MCF 10A (cell line): ENCODE data around the gene TRAPPC6A. TPM values are rescaled to one million over a fixed set of nuclear protein-coding genes. Genes with fewer than 3 reads are reported as not detected.

ENCODE experiments used
- BruUV-seq: library from RNA; stranded (reverse); fragments of 400-500 nt; replicated peaks from 2 replicates; lab custom pipeline; 2021; lab: Mats Ljungman, UMichigan
- CTCF ChIA-PET: fragments of 300-600 bp; sonication (Branson Sonifier 250); formaldehyde crosslinking; extraction: SDS; loops from one replicate; lab custom pipeline; 2021; ENCODE audit warnings: antibody characterized with exemption, inconsistent platforms; lab: Yijun Ruan, JAX
- POLR2A ChIA-PET: fragments of 300-600, 350-650 bp; sonication (Branson Sonifier 250); formaldehyde crosslinking; extraction: SDS; loops from one replicate; lab custom pipeline; 2020; ENCODE audit warnings: antibody characterized with exemption, inconsistent platforms; lab: Yijun Ruan, JAX
- DNase-seq: peaks from one replicate; pipeline ENCODE4 v3.0.0-alpha.2; 2018; ENCODE audit not compliant: unreplicated experiment
- H3K27ac Mint-ChIP-seq: one replicate; pipeline ENCODE4 v1.8.0; 2022; ENCODE audit warnings: mild to moderate bottlenecking, low read depth, mixed read lengths; ENCODE audit not compliant: unreplicated experiment
- H3K27me3 Mint-ChIP-seq: one replicate; pipeline ENCODE4 v1.8.0; 2022; ENCODE audit warnings: mixed read lengths; ENCODE audit not compliant: insufficient read depth, unreplicated experiment
- H3K36me3 Mint-ChIP-seq: one replicate; pipeline ENCODE4 v1.8.0; 2022; ENCODE audit warnings: mild to moderate bottlenecking, moderate library complexity, mixed read lengths; ENCODE audit not compliant: insufficient read depth, unreplicated experiment
- H3K4me1 Mint-ChIP-seq: one replicate; pipeline ENCODE4 v1.8.0; 2022; ENCODE audit warnings: mixed read lengths; ENCODE audit not compliant: insufficient read depth, unreplicated experiment
- H3K4me3 Mint-ChIP-seq: one replicate; pipeline ENCODE4 v1.8.0; 2022; ENCODE audit warnings: mild to moderate bottlenecking, moderate library complexity, mixed read lengths; ENCODE audit not compliant: unreplicated experiment
- H3K9me3 Mint-ChIP-seq: one replicate; pipeline ENCODE4 v1.8.0; 2022; ENCODE audit warnings: mixed read lengths; ENCODE audit not compliant: unreplicated experiment
- CTCF ChIP-seq: fragments of 200-600 bp; IDR thresholded peaks from one replicate; pipeline ENCODE4 v1.8.0; 2022; ENCODE audit warnings: antibody characterized with exemption, mild to moderate bottlenecking; ENCODE audit not compliant: unreplicated experiment
- intact Hi-C: fragments of 100-400 bp; cut with micrococcal nuclease; formaldehyde crosslinking; loops from 2 replicates; pipeline ENCODE4 v1.14.1; 2022
- total RNA-seq: library from RNA; stranded (reverse); gene quantifications from 2 replicates; pipeline ENCODE4 v1.2.3, GENCODE V29; 2022

The TRAPPC6A gene
- total RNA-seq, 1 experiment from 2014 or later, result 14.4 TPM

DNA sequence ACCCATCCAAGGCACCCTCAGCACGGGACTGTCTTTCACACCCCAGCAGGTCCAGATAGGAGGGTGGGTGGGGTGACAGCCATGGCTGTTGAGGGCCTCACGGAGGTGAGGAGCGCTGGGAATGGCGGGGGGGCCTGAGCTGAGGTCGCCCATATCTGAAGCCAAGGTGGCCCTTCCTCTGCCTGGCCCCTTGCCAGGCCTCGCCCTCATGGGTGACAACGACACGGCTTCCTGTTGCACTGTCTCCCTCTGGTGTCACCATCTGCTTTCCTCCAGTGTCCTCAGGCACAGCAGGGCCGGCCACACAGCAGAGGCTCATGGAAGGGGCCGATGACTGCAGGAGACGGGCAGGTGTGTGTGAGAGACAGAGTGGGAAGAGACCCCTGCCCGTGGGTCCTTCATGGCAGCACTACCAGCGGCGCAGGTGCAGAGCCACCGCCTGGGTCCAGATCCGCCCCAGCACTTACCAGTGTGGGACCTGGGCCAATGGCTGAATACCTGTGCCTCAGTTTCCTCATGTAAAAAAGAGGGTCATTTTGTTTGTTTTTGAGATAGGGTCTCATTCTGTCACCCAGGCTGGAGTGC is 9.2 kb downstream of the TRAPPC6A start:
- intact Hi-C loops, result no loop called here
- BruUV-seq, result no TSS peak
- DNase-seq, result no peak
- no peak overlapping the region for H3K4me3 Mint-ChIP-seq
- TF ChIP-seq CTCF, result no peak
- H3K36me3 Mint-ChIP-seq, result no peaks in the 10 kb centered on the region
- H3K27me3 Mint-ChIP-seq, result no peaks in the 10 kb centered on the region
- no peaks in the 10 kb centered on the region for H3K9me3 Mint-ChIP-seq
- CTCF ChIA-PET, result interaction anchor here (0.5 kb wide), 1 partner anchor 93 kb away, joined by 3 read pairs; no protein-coding TSS in a partner anchor
- H3K27ac Mint-ChIP-seq, result no peak overlapping the region
- POLR2A ChIA-PET, result no interaction called here
- H3K4me1 Mint-ChIP-seq, result peaks cover 13% of the 10 kb centered on the region

DNA sequence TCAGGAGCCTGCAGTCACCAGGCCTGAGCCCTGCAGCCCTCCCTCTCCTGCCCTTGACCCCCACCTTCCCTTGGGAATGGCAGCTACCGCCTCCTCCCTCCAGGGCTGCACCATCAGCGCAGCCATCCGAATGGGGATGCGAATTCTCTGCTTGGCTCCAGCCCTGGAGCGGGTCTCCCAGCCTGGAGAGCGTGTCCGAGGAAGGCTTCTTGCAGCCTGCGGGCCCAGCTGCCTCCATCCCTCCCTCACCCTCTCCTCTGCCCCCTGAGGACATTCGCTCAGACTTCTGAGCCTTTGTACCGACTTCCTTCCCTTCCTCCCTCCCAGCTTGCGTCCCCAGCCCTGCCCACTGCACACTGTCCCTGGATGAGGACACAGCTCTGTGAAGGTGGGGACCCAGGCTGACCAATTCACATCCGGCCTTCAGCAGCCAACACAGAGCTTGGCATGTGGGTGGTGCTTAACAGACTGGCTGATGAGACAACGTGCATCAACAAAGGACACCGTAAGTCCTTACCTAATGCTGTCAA is 11.2 kb downstream of the TRAPPC6A start:
- intact Hi-C loops, result no loop called here
- Mint-ChIP-seq H3K4me1 (peaks cover 28% of the 10 kb centered on the region), H3K27ac (no peak overlapping the region), H3K36me3 (no peaks in the 10 kb centered on the region), H3K27me3 (no peaks in the 10 kb centered on the region), H3K4me3 (no peak overlapping the region), H3K9me3 (no peaks in the 10 kb centered on the region)
- ChIA-PET CTCF (interaction anchor here (0.6 kb wide), 1 partner anchor 127 kb away, joined by 3 read pairs; no protein-coding TSS in a partner anchor), POLR2A (interaction anchor here (0.5 to 2.4 kb wide), 3 partner anchors 9 to 11 kb away, joined by 3 to 11 read pairs (median 9); partner anchors contain the start of genes BLOC1S3 and TRAPPC6A)
- no peak for TF ChIP-seq CTCF
- no peak for DNase-seq
- BruUV-seq, result no TSS peak

DNA sequence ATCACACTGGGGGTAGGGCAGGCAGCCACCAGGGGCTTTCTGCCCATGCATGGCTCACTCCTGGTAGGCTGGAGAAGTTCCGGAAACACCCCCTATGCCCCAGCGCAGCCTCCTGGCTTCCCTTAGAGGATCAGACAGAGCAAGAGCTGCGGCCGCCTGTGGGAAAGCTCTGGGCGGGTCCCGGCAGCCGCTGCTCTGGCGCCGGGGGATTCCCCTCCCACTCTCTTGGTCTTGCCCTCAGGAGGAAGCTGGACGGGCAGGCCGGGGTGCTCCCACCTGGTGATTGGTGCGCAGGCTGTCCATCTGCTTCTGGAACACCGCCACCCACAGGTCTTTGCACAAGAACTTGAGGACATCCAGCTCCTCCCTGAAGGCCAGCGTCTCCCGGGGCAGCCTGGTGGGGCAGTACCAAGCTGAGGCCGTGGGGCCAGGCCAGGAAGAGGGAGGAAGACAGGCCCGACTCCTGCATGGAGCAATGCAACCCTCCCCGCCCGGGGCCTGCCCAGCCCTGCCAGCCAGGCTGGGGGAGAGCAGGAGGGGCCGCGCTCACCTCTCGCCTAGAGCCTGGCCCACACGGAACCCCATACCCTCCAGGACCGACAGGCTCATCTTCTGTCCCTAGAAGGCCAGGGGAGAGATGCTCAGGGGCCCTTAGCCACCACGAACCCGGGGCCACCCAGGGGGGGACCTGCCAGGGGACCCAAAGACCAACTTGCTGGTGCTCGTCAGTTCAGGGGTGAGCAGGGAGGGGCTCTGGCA is 13.3 kb downstream of the TRAPPC6A start:
- H3K27ac Mint-ChIP-seq, result no peak overlapping the region
- ChIA-PET CTCF (interaction anchor here (0.5 to 1.2 kb wide), 8 partner anchors 9 to 594 kb away, joined by 3 to 8 read pairs (median 3); no protein-coding TSS in a partner anchor), POLR2A (interaction anchor here (0.5 to 4.2 kb wide), 8 partner anchors 8 to 276 kb away, joined by 3 to 47 read pairs (median 4); partner anchors contain the start of genes BLOC1S3, ERCC1, PPP1R37 and TRAPPC6A)
- peak; percentile 95 for DNase-seq
- no peaks in the 10 kb centered on the region for H3K27me3 Mint-ChIP-seq
- H3K4me3 Mint-ChIP-seq, result no peak overlapping the region
- BruUV-seq, result no TSS peak
- no peaks in the 10 kb centered on the region for H3K9me3 Mint-ChIP-seq
- peaks cover 27% of the 10 kb centered on the region for H3K4me1 Mint-ChIP-seq
- TF ChIP-seq CTCF, result no peak
- no peaks in the 10 kb centered on the region for H3K36me3 Mint-ChIP-seq
- intact Hi-C loops, result loop anchor here (5.0 kb wide), 1 partner anchor 83 kb away; the partner anchor contains the start of gene EXOC3L2
